ENCODE results near the gene EYA2.

Gene EYA2

DNA sequence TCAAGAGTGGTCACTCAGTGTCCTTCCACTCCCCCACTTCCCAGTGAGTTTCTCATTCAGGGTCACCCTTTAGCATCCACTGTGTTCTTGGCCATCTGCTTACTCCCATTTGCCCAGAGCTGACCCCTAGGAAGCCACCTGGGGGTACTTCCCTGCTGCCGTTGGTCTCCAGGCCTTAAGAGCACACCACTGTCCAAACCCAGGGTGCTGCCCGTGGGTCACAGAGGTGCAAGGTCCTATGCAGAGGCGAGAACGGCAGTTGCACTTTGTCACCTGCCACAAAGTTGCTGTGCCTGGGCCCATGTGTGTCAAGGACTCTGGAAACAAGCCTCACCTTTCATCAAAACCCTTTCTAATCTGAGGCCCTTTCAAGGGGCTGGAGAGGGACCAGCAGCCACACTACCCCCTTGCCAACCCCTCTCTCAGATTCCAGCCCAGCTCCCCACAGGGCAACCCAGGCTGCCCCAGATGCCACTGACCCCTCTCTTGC, 270.8 kb downstream of the EYA2 start:
- no peaks in the 10 kb centered on the region for H3F3A ChIP-seq (ENCODE audit: low read depth)
- H3K4me1 ChIP-seq (ENCODE audit: insufficient read depth, low read length, poor library complexity, severe bottlenecking) = no peaks in the 10 kb centered on the region
- H4K20me1 ChIP-seq (ENCODE audit: insufficient read depth, low read length, poor library complexity, severe bottlenecking) = no peaks in the 10 kb centered on the region
- no peak overlapping the region for H3K4me2 ChIP-seq (ENCODE audit: low read depth, low read length, poor library complexity, severe bottlenecking)
- no peaks in the 10 kb centered on the region for H3K9me2 ChIP-seq (replicated peaks; ENCODE audit: low read depth, low read length)
- H2AFZ ChIP-seq (ENCODE audit: low read length) = no peak overlapping the region
- no peaks in the 10 kb centered on the region for H3K9me3 ChIP-seq (ENCODE audit: insufficient read depth, low read depth, low read length)
- no peaks in the 10 kb centered on the region for H3K27me3 ChIP-seq (ENCODE audit: insufficient read depth, low read length, poor library complexity, severe bottlenecking)
- H3K79me2 ChIP-seq (ENCODE audit: insufficient read depth, low read length) = no peaks in the 10 kb centered on the region
- no peak overlapping the region for H3K9ac ChIP-seq (ENCODE audit: low read depth, low read length, poor library complexity, severe bottlenecking)
- no peaks in the 10 kb centered on the region for H3K36me3 ChIP-seq (ENCODE audit: insufficient read depth, low read length)
- no peak overlapping the region for H3K4me3 ChIP-seq (ENCODE audit: low read length, poor library complexity, severe bottlenecking)
- TF ChIP-seq EZH2phosphoT487 (IDR thresholded peaks at IDR 0.05; ENCODE audit: borderline replicate concordance) = no peak

DNA sequence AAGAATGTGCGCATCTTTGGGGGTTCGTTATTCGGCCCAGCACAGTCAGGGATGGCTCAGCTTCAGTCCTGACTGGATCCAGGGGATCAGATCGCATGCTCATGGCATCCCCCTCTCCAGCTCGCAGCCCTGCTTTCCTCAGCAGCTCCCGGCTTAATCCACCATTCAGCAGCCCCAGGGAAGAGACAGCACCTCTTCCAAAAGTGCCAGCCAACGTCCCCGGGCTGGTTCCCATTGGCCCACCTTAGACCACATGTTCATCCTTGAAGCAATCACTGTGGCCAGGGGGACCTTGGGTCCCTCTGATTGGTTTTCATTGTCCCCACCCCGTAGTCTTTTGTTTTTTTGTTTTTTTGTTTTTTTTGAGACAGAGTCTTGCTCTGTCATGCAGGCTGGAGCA, 273.2 kb downstream of the EYA2 start:
- Histone ChIP-seq H3K27me3 (ENCODE audit: insufficient read depth, low read length, poor library complexity, severe bottlenecking) (no peaks in the 10 kb centered on the region), H3F3A (ENCODE audit: low read depth) (no peaks in the 10 kb centered on the region), H3K4me2 (ENCODE audit: low read depth, low read length, poor library complexity, severe bottlenecking) (no peak overlapping the region), H3K4me3 (ENCODE audit: low read length, poor library complexity, severe bottlenecking) (no peak overlapping the region), H4K20me1 (ENCODE audit: insufficient read depth, low read length, poor library complexity, severe bottlenecking) (no peaks in the 10 kb centered on the region), H3K79me2 (ENCODE audit: insufficient read depth, low read length) (no peaks in the 10 kb centered on the region), H3K4me1 (ENCODE audit: insufficient read depth, low read length, poor library complexity, severe bottlenecking) (no peaks in the 10 kb centered on the region), H3K9me3 (ENCODE audit: insufficient read depth, low read depth, low read length) (no peaks in the 10 kb centered on the region), H3K9ac (ENCODE audit: low read depth, low read length, poor library complexity, severe bottlenecking) (no peak overlapping the region), H3K36me3 (ENCODE audit: insufficient read depth, low read length) (no peaks in the 10 kb centered on the region), H3K9me2 (replicated peaks; ENCODE audit: low read depth, low read length) (no peaks in the 10 kb centered on the region), H2AFZ (ENCODE audit: low read length) (no peak overlapping the region)
- TF ChIP-seq, protein P1, sequence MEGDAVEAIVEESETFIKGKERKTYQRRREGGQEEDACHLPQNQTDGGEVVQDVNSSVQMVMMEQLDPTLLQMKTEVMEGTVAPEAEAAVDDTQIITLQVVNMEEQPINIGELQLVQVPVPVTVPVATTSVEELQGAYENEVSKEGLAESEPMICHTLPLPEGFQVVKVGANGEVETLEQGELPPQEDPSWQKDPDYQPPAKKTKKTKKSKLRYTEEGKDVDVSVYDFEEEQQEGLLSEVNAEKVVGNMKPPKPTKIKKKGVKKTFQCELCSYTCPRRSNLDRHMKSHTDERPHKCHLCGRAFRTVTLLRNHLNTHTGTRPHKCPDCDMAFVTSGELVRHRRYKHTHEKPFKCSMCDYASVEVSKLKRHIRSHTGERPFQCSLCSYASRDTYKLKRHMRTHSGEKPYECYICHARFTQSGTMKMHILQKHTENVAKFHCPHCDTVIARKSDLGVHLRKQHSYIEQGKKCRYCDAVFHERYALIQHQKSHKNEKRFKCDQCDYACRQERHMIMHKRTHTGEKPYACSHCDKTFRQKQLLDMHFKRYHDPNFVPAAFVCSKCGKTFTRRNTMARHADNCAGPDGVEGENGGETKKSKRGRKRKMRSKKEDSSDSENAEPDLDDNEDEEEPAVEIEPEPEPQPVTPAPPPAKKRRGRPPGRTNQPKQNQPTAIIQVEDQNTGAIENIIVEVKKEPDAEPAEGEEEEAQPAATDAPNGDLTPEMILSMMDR (conservative IDR thresholded peaks at IDR 0.05; ENCODE audit: low read length) = no peak
- TF ChIP-seq EZH2phosphoT487 (IDR thresholded peaks at IDR 0.05; ENCODE audit: borderline replicate concordance) = no peak

DNA sequence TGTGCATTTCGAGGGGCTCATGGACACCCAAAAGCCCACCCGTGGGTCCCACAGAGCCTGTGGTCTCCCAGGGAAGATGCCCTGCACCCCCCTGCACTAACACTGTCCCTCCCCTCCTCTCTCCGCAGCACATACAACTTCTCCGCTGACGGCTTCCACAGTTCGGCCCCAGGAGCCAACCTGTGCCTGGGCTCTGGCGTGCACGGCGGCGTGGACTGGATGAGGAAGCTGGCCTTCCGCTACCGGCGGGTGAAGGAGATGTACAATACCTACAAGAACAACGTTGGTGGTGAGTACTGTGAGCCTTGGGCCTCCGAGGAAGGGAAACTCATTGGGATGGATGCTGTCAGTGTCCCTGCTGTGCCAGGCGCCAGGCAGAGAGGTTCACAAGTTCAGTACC, 277.9 kb downstream of the EYA2 start:
- Histone ChIP-seq H3K4me1 (ENCODE audit: insufficient read depth, low read length, poor library complexity, severe bottlenecking) (no peaks in the 10 kb centered on the region), H3K9me3 (ENCODE audit: insufficient read depth, low read depth, low read length) (no peaks in the 10 kb centered on the region), H4K20me1 (ENCODE audit: insufficient read depth, low read length, poor library complexity, severe bottlenecking) (no peaks in the 10 kb centered on the region), H3K36me3 (ENCODE audit: insufficient read depth, low read length) (no peaks in the 10 kb centered on the region), H3K9ac (ENCODE audit: low read depth, low read length, poor library complexity, severe bottlenecking) (no peak overlapping the region), H2AFZ (ENCODE audit: low read length) (no peak overlapping the region), H3K27me3 (ENCODE audit: insufficient read depth, low read length, poor library complexity, severe bottlenecking) (no peaks in the 10 kb centered on the region), H3F3A (ENCODE audit: low read depth) (no peaks in the 10 kb centered on the region), H3K9me2 (replicated peaks; ENCODE audit: low read depth, low read length) (no peaks in the 10 kb centered on the region), H3K79me2 (ENCODE audit: insufficient read depth, low read length) (no peaks in the 10 kb centered on the region), H3K4me3 (ENCODE audit: low read length, poor library complexity, severe bottlenecking) (no peak overlapping the region), H3K4me2 (ENCODE audit: low read depth, low read length, poor library complexity, severe bottlenecking) (no peak overlapping the region)
- TF ChIP-seq, protein P1 (conservative IDR thresholded peaks at IDR 0.05; ENCODE audit: low read length) = no peak
- no peak for TF ChIP-seq EZH2phosphoT487 (IDR thresholded peaks at IDR 0.05; ENCODE audit: borderline replicate concordance)

DNA sequence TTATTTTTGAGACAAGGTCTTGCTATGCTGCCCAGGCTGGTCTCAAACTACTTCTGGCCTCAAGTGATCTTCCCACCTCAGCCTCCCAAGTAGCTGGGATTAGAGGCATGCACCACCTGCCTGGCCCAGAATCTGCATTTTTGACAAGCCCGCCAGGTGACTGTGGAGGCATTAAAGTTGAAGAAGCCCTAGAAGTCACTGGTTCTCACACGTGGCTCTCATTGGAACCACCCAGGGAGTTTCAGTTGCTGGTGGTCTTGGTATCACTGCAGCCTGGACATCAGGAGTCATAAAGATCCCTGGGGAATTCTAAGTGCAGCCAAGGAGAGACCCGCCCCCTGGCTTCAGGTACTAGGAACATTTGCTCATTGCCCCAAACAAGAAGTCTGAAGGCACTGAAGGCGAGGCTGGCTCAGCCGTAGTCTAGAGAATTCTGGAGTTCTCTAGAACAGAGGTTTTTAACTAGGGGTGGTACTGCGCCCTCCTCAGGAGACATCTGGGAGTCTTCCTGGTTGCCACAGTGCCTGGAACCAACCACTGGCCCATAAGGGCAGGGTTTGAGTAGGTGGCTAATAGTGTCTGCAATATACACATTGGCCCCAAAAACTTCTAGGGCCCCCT, 279.1 kb downstream of the EYA2 start:
- Histone ChIP-seq H3K36me3 (ENCODE audit: insufficient read depth, low read length) (no peaks in the 10 kb centered on the region), H4K20me1 (ENCODE audit: insufficient read depth, low read length, poor library complexity, severe bottlenecking) (no peaks in the 10 kb centered on the region), H3K79me2 (ENCODE audit: insufficient read depth, low read length) (no peaks in the 10 kb centered on the region), H3K4me1 (ENCODE audit: insufficient read depth, low read length, poor library complexity, severe bottlenecking) (no peaks in the 10 kb centered on the region), H3K9me3 (ENCODE audit: insufficient read depth, low read depth, low read length) (no peaks in the 10 kb centered on the region), H3K27me3 (ENCODE audit: insufficient read depth, low read length, poor library complexity, severe bottlenecking) (no peaks in the 10 kb centered on the region), H3K4me2 (ENCODE audit: low read depth, low read length, poor library complexity, severe bottlenecking) (no peak overlapping the region), H3K4me3 (ENCODE audit: low read length, poor library complexity, severe bottlenecking) (no peak overlapping the region), H2AFZ (ENCODE audit: low read length) (no peak overlapping the region), H3F3A (ENCODE audit: low read depth) (no peaks in the 10 kb centered on the region), H3K9me2 (replicated peaks; ENCODE audit: low read depth, low read length) (no peaks in the 10 kb centered on the region), H3K9ac (ENCODE audit: low read depth, low read length, poor library complexity, severe bottlenecking) (no peak overlapping the region)
- TF ChIP-seq, protein P1 (conservative IDR thresholded peaks at IDR 0.05; ENCODE audit: low read length) = peak; percentile 16
- TF ChIP-seq EZH2phosphoT487 (IDR thresholded peaks at IDR 0.05; ENCODE audit: borderline replicate concordance) = no peak

Data from Loucy (cell line).